ENCODE results near the gene MAPK8IP3.

MAPK8IP3 gene

GRCh38 chr16:1763521-1764511 is 57.8 kb downstream of the MAPK8IP3 start:
- DNase-seq (ENCODE audit: low spot score), result no peak

DNA sequence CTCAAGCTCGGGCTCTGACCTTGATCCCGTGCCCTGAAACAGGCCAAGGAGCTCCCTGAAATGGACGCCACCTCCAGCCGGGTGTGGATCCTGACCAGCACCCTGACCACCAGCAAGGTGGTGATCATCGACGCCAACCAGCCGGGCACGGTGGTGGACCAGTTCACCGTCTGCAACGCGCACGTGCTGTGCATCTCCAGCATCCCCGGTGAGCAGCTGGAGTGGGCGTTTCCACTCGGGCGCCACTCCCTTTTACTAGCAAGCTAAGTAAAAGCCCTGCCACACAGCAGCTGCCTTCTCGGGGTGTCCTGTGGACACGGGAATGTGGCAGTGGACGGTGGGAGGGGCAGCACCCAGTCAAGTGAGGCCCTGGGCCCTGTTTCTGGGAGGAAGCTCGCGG is 59.0 kb downstream of the MAPK8IP3 start:
- DNase-seq (ENCODE audit: low spot score), result no peak

- DNase-seq (ENCODE audit: low spot score), result no peak
These were observed 59.8 kb downstream of the MAPK8IP3 start for GRCh38 chr16:1765826-1766225.

DNA sequence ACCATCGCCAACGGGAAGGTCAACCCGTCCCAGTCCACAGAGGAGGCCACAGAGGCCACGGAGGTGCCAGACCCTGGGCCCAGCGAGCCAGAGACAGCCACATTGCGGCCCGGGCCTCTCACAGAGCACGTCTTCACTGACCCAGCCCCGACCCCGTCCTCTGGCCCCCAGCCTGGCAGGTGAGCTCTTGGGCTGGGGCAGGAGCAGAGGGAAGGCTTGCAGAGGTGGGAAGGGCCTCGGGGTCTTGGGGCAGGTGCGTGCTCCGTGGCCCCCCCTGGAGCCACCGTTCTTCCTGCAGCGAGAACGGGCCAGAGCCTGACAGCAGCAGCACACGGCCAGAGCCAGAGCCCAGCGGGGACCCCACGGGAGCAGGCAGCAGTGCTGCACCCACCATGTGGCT is 60.2 kb downstream of the MAPK8IP3 start:
- DNase-seq (ENCODE audit: low spot score), result no peak

- DNase-seq (ENCODE audit: low spot score), result no peak
These were observed 60.7 kb downstream of the MAPK8IP3 start for GRCh38 chr16:1766701-1767100.

DNA sequence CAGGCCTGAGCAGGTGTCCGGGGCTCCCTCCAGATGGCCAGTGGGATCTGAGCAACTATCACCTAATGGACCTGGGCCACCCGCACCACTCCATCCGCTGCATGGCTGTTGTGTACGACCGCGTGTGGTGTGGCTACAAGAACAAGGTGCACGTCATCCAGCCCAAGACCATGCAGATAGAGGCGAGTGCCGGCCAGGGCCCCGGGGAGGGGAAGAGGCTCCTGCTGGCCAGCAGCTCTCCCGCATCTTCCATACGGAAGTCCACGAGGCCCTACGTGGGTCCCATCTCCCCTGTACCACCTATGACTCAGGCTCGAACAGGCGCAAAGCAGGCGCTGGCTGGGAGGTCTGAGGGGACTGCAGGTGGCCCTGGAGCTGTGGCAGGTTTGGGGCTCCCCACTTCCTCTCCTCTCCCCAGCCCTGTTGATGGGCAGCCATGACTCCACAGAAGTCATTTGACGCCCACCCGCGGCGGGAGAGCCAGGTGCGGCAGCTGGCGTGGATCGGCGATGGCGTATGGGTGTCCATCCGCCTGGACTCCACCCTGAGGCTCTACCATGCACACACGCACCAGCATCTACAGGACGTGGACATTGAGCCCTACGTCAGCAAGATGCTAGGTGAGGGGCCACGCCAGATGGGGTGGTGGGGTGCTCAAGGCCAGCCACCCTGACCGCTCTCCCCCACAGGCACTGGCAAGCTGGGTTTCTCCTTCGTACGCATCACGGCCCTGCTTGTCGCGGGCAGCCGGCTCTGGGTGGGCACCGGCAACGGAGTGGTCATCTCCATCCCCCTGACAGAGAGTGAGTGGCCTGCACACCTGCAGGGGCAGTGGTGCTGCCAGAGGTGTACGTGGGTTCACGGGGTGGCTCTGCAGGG is 61.4 kb downstream of the MAPK8IP3 start:
- DNase-seq (ENCODE audit: low spot score), result no peak

DNA sequence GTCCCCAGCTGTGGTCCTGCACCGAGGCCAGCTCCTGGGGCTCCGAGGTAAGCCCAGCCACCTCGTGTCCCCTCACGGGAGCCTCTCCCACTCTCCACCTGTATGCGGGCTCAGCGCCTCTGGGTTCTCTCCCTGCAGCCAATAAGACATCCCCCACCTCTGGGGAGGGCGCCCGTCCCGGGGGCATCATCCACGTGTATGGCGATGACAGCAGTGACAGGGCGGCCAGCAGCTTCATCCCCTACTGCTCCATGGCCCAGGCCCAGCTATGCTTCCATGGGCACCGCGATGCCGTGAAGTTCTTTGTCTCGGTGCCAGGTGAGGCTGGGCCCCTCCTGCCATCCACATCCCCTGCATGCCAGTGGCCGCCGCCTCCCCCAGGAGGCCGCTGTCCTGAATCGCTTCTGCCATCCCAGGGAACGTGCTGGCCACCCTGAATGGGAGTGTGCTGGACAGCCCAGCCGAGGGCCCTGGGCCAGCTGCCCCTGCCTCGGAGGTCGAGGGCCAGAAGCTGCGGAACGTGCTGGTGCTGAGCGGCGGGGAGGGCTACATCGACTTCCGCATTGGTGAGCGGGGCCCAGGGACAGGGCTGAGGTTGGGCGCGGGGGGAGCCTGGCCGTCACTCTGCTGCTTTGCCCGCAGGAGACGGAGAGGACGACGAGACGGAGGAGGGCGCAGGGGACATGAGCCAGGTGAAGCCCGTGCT is 62.2 kb downstream of the MAPK8IP3 start:
- no peak for DNase-seq (ENCODE audit: low spot score)

GRCh38 chr16:1768767-1769401 is 62.9 kb downstream of the MAPK8IP3 start:
- DNase-seq (ENCODE audit: low spot score), result no peak

DNA sequence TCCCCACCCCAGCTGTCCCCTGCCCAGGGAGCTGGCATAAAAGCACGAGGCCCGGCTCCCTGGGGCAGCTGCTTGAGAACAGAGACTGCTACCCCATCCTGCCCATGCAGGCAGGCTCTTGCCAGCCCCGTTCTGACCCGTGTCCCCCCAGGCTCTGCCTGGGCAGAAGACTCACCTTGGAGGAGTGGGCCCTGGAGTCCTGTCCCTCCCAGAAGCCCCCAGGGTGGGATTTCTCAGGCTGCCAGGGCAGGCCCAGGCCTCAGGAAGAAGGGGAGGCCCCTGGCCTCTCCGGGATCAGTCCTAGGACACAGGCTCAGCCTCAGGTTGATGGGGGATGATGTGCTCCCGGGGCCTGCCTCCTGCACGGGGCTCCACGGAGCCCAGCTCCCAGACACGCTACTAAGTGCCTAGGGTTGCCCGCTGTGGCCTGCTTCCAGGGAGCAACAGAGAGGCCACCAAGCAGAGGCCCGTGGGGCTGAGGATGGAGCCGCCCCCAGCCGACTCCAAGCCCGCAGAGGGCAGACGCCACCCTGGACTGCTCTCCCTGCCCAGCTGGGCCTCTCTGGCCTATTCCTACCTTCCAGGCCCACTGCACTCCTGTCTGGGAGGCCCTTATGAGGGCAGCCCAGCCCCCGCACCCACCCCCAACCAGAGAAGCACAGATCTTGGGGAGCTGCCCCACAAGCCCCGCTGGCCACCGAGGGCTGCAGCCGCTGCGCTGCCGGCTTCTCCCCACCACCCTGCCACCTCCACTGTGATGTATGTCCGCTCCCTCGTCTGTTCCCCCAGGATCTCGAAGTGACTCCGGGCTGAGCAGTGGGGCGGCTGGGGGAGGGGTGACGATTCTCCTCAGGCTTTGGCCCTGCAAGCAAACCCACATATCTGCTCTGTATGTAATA is 63.7 kb downstream of the MAPK8IP3 start:
- DNase-seq (ENCODE audit: low spot score), result no peak

DNA sequence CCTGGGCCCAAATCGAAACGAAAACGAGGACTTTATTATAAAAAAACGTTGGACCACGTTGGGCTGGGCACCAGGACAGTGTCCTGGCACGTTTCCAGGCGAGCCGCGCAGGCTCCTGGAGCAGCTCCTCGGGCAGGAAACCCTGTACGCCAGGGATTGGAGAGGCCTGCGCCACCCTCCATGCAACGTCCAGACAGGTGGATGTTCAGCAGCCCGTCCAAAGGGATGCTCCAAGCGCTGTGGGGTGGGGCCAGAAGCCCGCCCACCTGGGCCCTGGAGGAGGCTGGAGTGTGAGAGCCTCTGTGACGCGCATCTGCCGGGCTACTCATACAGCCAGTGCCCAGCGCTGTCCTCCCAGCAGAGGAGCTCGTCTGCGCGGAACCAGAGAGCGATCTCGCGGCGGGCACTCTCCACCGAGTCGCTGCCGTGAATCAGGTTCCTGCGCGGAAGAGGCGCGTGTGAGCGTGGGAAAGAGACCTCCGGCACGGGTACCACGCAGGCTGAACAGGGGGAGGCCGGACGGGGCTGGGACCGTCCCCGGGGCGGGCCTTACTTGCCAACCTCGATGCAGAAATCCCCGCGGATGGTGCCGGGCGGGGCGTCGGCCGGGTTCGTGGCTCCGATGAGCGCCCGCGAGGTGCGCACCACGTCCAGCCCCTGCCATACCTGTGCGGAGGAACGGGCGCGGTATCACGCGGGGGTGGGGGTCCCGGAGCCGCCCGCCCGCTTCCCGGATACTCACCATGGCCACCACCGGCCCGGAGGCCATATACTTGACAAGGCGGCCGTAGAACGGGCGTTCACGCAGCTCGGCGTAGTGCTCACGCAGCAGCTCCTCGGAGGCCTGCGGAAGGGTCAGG is 64.6 kb downstream of the MAPK8IP3 start:
- DNase-seq (ENCODE audit: low spot score), result peak; percentile 37

GRCh38 chr16:1771188-1771863 is 65.3 kb downstream of the MAPK8IP3 start, which contains the start of gene NME3:
Gene NME3 (minus strand): TSS chr16:1771543. CDS start chr16:1771534, 9 bp downstream.
- peak; percentile 61 for DNase-seq (ENCODE audit: low spot score)

- no peak for DNase-seq (ENCODE audit: low spot score)
These were observed 65.9 kb downstream of the MAPK8IP3 start for GRCh38 chr16:1771864-1772361.

GRCh38 chr16:1772362-1772907 is 66.4 kb downstream of the MAPK8IP3 start, which contains the start of gene EME2:
Gene EME2 (plus strand): TSS chr16:1772810. CDS start chr16:1773228, 418 bp downstream.
- DNase-seq (ENCODE audit: low spot score), result peak; percentile 33

DNA sequence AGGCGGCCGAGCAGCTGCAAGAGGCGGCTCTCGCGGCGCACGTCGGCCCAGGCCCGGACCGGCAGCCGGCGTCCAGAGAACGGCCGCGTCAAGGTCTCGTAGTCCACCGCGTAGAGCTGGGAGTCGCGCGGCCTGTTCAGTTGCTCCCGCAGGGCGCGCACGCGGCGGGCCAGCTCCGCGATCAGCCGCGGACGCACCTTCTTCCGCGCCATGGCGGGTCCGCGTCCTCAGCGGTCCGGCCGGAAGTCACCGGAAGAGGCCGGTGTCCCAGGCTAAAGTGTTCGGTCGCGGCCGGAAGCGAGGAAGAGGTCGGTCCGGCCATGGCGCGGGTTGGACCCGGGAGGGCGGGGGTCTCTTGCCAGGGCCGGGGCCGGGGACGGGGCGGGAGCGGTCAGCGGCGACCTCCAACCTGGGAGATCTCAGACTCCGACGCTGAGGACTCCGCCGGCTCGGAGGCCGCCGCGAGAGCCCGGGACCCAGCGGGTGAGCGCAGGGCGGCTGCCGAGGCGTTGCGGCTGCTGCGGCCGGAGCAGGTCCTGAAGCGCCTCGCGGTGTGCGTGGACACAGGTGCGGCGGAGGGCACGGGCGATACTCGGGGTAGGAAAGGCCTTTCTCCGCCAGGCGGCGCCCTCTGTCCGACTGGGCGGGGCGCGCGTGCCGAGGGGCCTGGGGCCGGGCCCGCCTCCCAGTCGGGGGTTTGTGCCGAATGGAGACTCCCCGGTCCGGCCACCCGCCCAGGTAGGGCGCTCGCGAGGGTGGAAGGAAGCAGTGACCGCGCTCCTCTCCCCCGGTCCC is 67.1 kb downstream of the MAPK8IP3 start, which contains the start of gene MRPS34:
TSS of gene MRPS34 (minus strand) at position 227 of the 795 bp plus-strand sequence. CDS start at position 212, 15 bp downstream.
- DNase-seq (ENCODE audit: low spot score), result peak; percentile 68

DNA sequence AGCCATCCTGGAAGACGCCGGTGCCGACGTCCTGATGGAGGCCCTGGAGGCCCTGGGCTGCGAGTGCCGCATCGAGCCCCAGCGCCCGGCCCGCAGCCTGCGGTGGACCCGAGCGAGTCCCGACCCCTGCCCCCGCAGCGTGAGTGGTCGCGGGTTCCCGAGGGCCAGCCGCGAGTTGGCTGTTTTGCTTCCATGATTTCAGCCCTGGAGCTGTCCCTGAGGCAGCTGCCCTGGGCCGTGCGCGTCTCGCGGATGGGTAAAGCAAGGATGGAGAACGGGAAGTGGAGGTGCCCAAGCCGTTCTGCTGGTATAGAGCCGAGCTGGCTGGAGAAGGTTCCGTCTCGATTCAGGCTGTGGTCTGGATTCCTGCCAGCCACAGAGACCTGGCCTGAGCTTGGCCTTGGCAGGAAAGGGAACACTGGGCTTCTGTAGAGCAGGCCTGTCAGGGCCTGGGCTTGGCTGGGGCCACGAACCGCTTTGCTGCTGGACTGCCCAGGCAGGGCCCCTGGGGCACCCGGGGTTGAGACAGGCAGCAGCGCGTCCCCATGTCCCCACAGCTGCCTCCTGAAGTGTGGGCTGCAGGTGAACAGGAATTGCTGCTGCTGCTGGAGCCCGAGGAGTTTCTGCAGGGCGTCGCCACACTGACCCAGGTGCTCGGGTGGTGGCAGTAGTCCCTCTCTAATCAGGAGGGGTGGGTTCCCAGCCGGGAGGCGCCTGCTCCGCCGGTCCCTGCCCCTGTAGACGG is 67.9 kb downstream of the MAPK8IP3 start:
- no peak for DNase-seq (ENCODE audit: low spot score)

- no peak for DNase-seq (ENCODE audit: low spot score)
These were observed 68.4 kb downstream of the MAPK8IP3 start for GRCh38 chr16:1774448-1774780.
